Right ventricle myocardium inferior (tissue), 1 donor: ENCODE measurements around the gene CYP2A7. TPM values are rescaled to one million over a fixed set of nuclear protein-coding genes. Genes with fewer than 3 reads are reported as not detected.
"Not testable (repeated sequence)": the region's sequence is repeated elsewhere in the genome, so short reads cannot be mapped to it uniquely, and the experiment has no call there.

Experiments used
- ATAC-seq: fragments of 200-7000 bp; cut with Tn5 transposase; one replicate; pipeline ENCODE4 v1.9.1; 2020; ENCODE audit warnings: mild to moderate bottlenecking, moderate library complexity
- DNase-seq: peaks from one replicate; pipeline ENCODE4 v3.0.0; 2021; ENCODE audit errors: missing footprints
- intact Hi-C: fragments of 100-400 bp; cut with DNase I; formaldehyde crosslinking; loops from one replicate; pipeline ENCODE4 v1.11.0; 2022
- total RNA-seq: library from RNA; stranded (reverse); fragmentation: NEBNext Ultra II Directional; extraction: Animal tissue kit (Norgen Biotek cat#: 25700); gene quantifications from one replicate; pipeline ENCODE4 v1.2.1, GENCODE V29; 2021
- donor health status: DM: no; HTN: yes; CAD: no; lungs with severe emphysema.

Gene CYP2A7
- total RNA-seq, 1 donor from 2014 or later = not detected

- intact Hi-C loops, ATAC-seq, DNase-seq: not testable (repeated sequence)
These were observed 55.7 kb downstream of the CYP2A7 start for GRCh38 chr19:40826312-40826698.

GRCh38 chr19:40825460-40826095 lies 56.5 kb downstream of the CYP2A7 start:
- ATAC-seq, DNase-seq, intact Hi-C loops: not testable (repeated sequence)

Other genes starting within 250 kb of the CYP2A7 start
- 16.8 TPM for gene NUMBL, start 191.6 kb downstream of the CYP2A7 start, total RNA-seq
- 37.4 TPM for gene COQ8B, start 165.3 kb downstream of the CYP2A7 start, total RNA-seq
- 12.6 TPM for gene ITPKC, start 165.1 kb downstream of the CYP2A7 start, total RNA-seq
- 6.4 TPM for gene ACTMAP, start 131.8 kb downstream of the CYP2A7 start, total RNA-seq
- 32.4 TPM for gene SNRPA, start 131.0 kb downstream of the CYP2A7 start, total RNA-seq
- gene MIA, start 106.7 kb downstream of the CYP2A7 start, total RNA-seq = not detected
- 13.3 TPM for gene RAB4B, start 104.0 kb downstream of the CYP2A7 start, total RNA-seq
- gene EGLN2, start 83.0 kb downstream of the CYP2A7 start, total RNA-seq = 68.0 TPM
- not detected for gene CYP2A6, start 31.8 kb downstream of the CYP2A7 start, total RNA-seq
- not detected for gene CYP2B6, start 109.1 kb upstream of the CYP2A7 start, total RNA-seq
- not detected for gene CYP2A13, start 206.2 kb upstream of the CYP2A7 start, total RNA-seq
- not detected for gene CYP2F1, start 232.2 kb upstream of the CYP2A7 start, total RNA-seq